Right lobe of liver (tissue), 6 donors: ENCODE data around the gene CHN2. TPM values are rescaled to one million over a fixed set of nuclear protein-coding genes. Genes with fewer than 3 reads are reported as not detected.

Experiments used
- ATAC-seq, 4 donors: fragments of 200-7000 bp; cut with Tn5 transposase; one replicate each; pipeline ENCODE4 v1.9.1; 2020; ENCODE audit warnings: mild to moderate bottlenecking in 4 of 4, moderate library complexity in 4 of 4
- DNase-seq, 3 donors: peaks; one replicate each; pipeline ENCODE4 v3.0.0-alpha.2; 2020
- H3K27ac ChIP-seq, 3 donors: fragments of 200-600 bp; one replicate each; pipeline ENCODE4 v1.8.0; 2022
- H3K27me3 ChIP-seq, 2 donors: fragments of 200-600 bp; one replicate each; pipeline ENCODE4 v1.8.0; 2022
- H3K36me3 ChIP-seq, 4 donors: fragments of 200-600 bp; sonication (generic) in 1 of 4; one replicate each; pipeline versions ENCODE4 v1.5.1 to v1.8.0; 2017 to 2022; ENCODE audit warnings: control low read depth in 1 of 4
- H3K4me1 ChIP-seq, 4 donors: fragments of 200-600 bp; sonication (generic) in 1 of 4; one replicate each; pipeline versions ENCODE4 v1.5.1 to v1.8.0; 2017 to 2022; ENCODE audit warnings: control low read depth in 1 of 4
- H3K4me3 ChIP-seq, 3 donors: fragments of 200-600 bp; one replicate each; pipeline ENCODE4 v1.8.0; 2022
- H3K9me3 ChIP-seq, 4 donors: fragments of 200-600 bp; sonication (generic) in 1 of 4; one replicate each; pipeline versions ENCODE4 v1.5.1 to v1.8.0; 2017 to 2022; ENCODE audit warnings: control low read depth in 1 of 4
- POLR2A ChIP-seq: fragments of 450-650 bp; IDR thresholded peaks from one replicate; pipeline ENCODE4 v1.6.1; 2017; ENCODE audit warnings: antibody characterized with exemption, mild to moderate bottlenecking
- WGBS: methylation state at CpG from one replicate; pipeline ENCODE4 v1.1.6; 2018; ENCODE audit warnings: low coverage, low lambda C conversion rate; ENCODE audit not compliant: insufficient coverage; ENCODE audit errors: missing lambda C conversion rate; 5-methylcytosine and 5-hydroxymethylcytosine counted together
- intact Hi-C, 2 donors: fragments of 100-400 bp; cut with DNase I; formaldehyde crosslinking; loops; one replicate each; pipeline versions ENCODE4 v1.11.2 to v1.14.1; 2022
- total RNA-seq, 6 experiments: library from RNA; depleted of rRNA in 2 of 6; stranded (reverse); fragments of >200 nt in 2 of 6; fragmentation: NEBNext Ultra II Directional in 3 of 6; extraction: Animal tissue kit (Norgen Biotek cat#: 25700) in 3 of 6; gene quantifications; one replicate each; pipeline versions ENCODE4 v1.1.0 to v1.2.4, GENCODE V29; 2016 to 2023
- TF ChIP-seq, protein P1 (sequence below), 4 donors: fragments of 200-600 bp in 3 of 4; fragments of 450-650 bp in 1 of 4; IDR thresholded peaks; one replicate each; pipeline versions ENCODE4 v1.5.1 to v1.8.0; 2016 to 2022; ENCODE audit warnings: antibody characterized with exemption in 4 of 4, mild to moderate bottlenecking in 2 of 4
- donor health status: DM: no; HTN: yes; CAD: no.
- donor health status: DM: no; HTN: no; CAD: no.
- donor health status: DM: no; HTN: no; CAD: no.
- donor health status: DM: no; HTN: yes; CAD: no.
- donor health status: DM: no; HTN: yes; CAD: no.

Gene CHN2
- total RNA-seq, 6 experiments from 2014 or later: 20.1 to 57.7 (median 31.5) TPM

DNA sequence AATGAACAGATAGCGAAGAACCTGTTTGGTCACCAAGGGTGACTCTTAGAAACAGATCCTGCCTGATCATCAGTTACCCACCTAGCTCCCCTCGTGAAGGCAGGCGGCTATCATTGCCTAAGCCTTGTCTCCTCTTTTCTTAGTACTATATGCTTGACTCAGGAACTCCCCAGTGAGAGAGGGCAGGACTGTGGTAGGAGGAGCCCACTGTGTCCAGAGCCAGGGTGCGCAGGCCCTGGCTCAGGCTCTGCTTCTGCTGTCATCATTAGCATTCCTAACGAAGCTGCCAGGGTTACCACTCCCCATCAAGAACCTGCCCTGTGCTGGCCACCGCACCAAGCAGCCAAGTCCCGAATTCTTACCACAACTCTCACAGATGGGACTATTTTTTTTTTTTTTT, 160.8 kb downstream of the CHN2 start:
- no peaks in the 10 kb centered on the region for H3K27me3 ChIP-seq
- H3K4me3 ChIP-seq: no peak overlapping the region
- WGBS: 96% methylated on average over 4 of the region's 7 CpGs
- peaks cover 0 to 19% (median 6%) of the 10 kb centered on the region in 4 donors for H3K36me3 ChIP-seq
- no peak for DNase-seq
- intact Hi-C loops: no loop called here
- peak in 1 of 4 donors; percentile 24 for ATAC-seq
- TF ChIP-seq POLR2A: no peak
- TF ChIP-seq, protein P1, sequence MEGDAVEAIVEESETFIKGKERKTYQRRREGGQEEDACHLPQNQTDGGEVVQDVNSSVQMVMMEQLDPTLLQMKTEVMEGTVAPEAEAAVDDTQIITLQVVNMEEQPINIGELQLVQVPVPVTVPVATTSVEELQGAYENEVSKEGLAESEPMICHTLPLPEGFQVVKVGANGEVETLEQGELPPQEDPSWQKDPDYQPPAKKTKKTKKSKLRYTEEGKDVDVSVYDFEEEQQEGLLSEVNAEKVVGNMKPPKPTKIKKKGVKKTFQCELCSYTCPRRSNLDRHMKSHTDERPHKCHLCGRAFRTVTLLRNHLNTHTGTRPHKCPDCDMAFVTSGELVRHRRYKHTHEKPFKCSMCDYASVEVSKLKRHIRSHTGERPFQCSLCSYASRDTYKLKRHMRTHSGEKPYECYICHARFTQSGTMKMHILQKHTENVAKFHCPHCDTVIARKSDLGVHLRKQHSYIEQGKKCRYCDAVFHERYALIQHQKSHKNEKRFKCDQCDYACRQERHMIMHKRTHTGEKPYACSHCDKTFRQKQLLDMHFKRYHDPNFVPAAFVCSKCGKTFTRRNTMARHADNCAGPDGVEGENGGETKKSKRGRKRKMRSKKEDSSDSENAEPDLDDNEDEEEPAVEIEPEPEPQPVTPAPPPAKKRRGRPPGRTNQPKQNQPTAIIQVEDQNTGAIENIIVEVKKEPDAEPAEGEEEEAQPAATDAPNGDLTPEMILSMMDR (IDR thresholded peaks at IDR 0.05): no peak
- no peak overlapping the region for H3K27ac ChIP-seq
- no peaks in the 10 kb centered on the region for H3K4me1 ChIP-seq
- no peaks in the 10 kb centered on the region for H3K9me3 ChIP-seq

DNA sequence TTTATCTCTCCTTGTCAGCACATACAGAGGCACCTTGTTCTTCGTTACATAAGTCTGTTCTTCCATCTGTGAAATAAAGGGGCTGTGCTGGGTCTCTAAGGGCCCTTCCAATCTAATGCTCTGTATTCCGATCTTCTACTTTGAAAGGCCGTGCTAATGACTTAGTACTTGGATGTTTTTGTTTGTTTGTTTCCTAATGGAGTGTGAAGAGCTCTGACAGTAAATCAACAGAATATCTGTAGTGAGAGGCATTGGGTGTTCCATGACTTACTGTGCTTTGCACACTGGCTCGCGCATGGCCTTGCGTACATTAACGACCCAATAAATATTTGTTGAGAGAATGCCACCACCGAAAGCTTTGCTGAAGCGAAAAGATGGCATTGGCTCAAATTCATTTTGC, 162.1 kb downstream of the CHN2 start:
- Histone ChIP-seq H3K27me3 (no peaks in the 10 kb centered on the region), H3K36me3 (peaks cover 0 to 19% (median 6%) of the 10 kb centered on the region in 4 donors), H3K4me1 (no peaks in the 10 kb centered on the region), H3K4me3 (no peak overlapping the region), H3K9me3 (no peaks in the 10 kb centered on the region), H3K27ac (no peak overlapping the region)
- DNase-seq (no peak), ATAC-seq (no peak)
- intact Hi-C loops: no loop called here
- 92% methylated on average over 9 of the region's 9 CpGs for WGBS
- TF ChIP-seq, protein P1 (IDR thresholded peaks at IDR 0.05): no peak
- no peak for TF ChIP-seq POLR2A

DNA sequence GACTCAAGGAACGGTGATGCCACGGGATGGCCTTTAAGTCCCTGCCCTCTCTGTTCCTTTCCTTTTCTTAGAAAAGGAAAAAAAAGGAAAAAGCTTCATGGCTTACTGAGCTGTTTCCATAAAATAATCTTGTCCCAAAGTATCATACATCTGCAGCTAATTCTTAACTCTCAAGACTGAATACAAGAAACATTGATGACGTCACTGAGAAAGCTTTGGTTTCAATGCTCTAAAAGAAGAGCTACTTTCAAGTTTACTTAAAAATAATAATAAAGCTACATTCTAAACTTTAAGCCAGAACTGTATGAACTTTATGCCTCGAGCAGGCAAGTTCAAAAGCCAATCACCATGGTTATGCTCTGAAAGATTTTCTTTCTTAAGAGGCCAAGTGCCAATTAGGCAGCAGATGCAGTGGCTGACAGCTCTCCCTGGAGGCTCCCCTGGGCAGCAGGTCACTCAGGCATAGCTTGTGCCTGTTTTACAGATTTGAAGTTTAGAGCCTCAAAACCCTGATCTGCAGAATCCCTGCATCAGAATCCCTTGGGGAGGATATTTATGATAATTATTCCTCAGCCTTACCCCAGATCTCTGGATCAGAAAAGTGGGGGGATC, 165.0 kb downstream of the CHN2 start:
- ATAC-seq: no peak
- no peak for DNase-seq

DNA sequence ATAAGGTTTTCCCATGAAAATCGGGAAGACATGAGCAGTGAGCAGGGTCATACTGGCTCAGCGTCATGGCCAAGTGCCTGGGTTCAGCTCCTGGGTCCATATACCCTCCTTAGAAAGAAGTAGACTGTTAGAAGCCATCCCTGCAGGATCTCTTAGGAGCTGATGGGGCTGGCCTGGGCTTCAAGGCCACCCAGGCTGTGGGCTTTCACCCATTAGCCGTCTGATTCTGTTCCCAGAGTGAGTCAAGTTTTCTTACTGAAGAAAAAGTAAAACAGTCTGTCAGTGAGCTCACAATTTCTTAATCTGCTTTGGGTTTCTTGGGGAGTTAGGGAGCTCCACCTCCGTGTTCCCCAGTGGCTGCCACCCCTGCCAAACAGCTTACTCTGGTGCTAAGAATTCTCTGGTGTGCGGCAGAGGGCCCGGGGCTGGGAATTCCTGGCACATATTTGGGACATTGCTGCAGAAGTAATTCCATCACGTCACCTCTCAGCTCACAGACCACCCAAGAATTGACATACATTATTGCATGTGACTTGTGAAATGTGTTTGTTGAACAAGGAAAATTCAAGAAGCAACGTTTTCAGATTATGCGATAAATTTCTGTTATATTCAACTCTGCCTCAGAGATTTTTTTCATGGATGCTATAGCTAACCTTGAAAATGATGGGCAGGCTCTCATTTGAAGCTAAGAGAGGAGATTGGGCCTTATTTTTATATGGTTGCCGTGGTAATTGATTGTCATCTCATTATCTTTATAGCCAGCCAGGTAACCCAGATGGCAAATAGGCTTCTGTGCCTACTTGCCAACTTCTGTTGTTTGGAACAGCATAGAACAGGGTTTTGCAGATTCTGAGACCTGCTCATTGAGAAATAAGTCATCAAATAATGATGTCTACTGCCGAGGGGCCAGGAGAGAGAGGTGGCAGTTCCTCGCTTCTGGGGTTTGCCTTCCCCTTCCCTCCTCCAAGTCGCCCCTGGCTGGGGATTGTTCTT, 166.4 kb downstream of the CHN2 start:
- no peaks in the 10 kb centered on the region for H3K9me3 ChIP-seq
- no peaks in the 10 kb centered on the region for H3K4me1 ChIP-seq
- DNase-seq (no peak), ATAC-seq (peak in 1 of 4 donors; percentile 33)
- H3K27me3 ChIP-seq: no peaks in the 10 kb centered on the region
- H3K36me3 ChIP-seq: peaks cover 0 to 14% (median 5%) of the 10 kb centered on the region in 4 donors
- H3K27ac ChIP-seq: no peak overlapping the region
- H3K4me3 ChIP-seq: no peak overlapping the region
- no peak for TF ChIP-seq POLR2A
- TF ChIP-seq, protein P1 (IDR thresholded peaks at IDR 0.05): no peak
- 95% methylated on average over 11 of the region's 13 CpGs for WGBS
- intact Hi-C loops: no loop called here

More for the DNA sequence above, 165.0 kb downstream of the CHN2 start:
- Histone ChIP-seq H3K27me3 (no peaks in the 10 kb centered on the region), H3K4me1 (no peaks in the 10 kb centered on the region), H3K4me3 (no peak overlapping the region), H3K9me3 (no peaks in the 10 kb centered on the region), H3K36me3 (peaks cover 0 to 19% (median 6%) of the 10 kb centered on the region in 4 donors), H3K27ac (no peak overlapping the region)
- 80% methylated on average over 4 of the region's 4 CpGs for whole genome bisulfite sequencing
- intact Hi-C loops: no loop called here
- TF ChIP-seq, protein P1 (IDR thresholded peaks at IDR 0.05): no peak
- no peak for TF ChIP-seq POLR2A
